Keratinocyte (primary cell): ENCODE results near the gene KCNJ9. TPM values are rescaled to one million over a fixed set of nuclear protein-coding genes. Genes with fewer than 3 reads are reported as not detected.

Source experiments
- DNase-seq: peaks from one replicate; pipeline ENCODE4 v3.0.0-alpha.2; 2011; ENCODE audit warnings: low read depth, missing footprints, low spot score
- FAIRE-seq: peaks from 2 replicates; lab custom pipeline; 2011; peaks lifted over from hg19 to GRCh38; lab: Jason Lieb, UNC
- H2AFZ ChIP-seq: 2 replicates; pipeline ENCODE4 v1.6.0; 2012; ENCODE audit warnings: low read length, control low read depth, inconsistent platforms; ENCODE audit not compliant: control insufficient read depth
- H3K27ac ChIP-seq: 2 replicates; pipeline ENCODE4 v1.5.1; 2011; ENCODE audit warnings: low read length; ENCODE audit not compliant: control insufficient read depth, insufficient read depth
- H3K27me3 ChIP-seq: 3 replicates; pipeline ENCODE4 v1.6.0; 2011; ENCODE audit warnings: low read length; ENCODE audit not compliant: control insufficient read depth, insufficient read depth; ENCODE audit errors: extremely low read depth
- H3K36me3 ChIP-seq, 2 experiments: 2 replicates in 1 of 2; 3 replicates in 1 of 2; pipeline ENCODE4 v1.5.1; 2011; ENCODE audit warnings: low read length in 2 of 2, mild to moderate bottlenecking in 1 of 2; ENCODE audit not compliant: control insufficient read depth in 2 of 2, insufficient read depth in 2 of 2; ENCODE audit errors: extremely low read depth in 1 of 2
- H3K4me1 ChIP-seq: 3 replicates; pipeline ENCODE4 v1.5.1; 2011; ENCODE audit warnings: low read length; ENCODE audit not compliant: control insufficient read depth, insufficient read depth; ENCODE audit errors: extremely low read depth
- H3K4me2 ChIP-seq: 3 replicates; pipeline ENCODE4 v1.6.0; 2011; ENCODE audit warnings: low read depth, low read length; ENCODE audit not compliant: control insufficient read depth, insufficient read depth; ENCODE audit errors: extremely low read depth
- H3K4me3 ChIP-seq, 3 experiments: fragments of 200-600 bp in 1 of 3; sonication (generic) in 1 of 3; 2 replicates in 2 of 3; 3 replicates in 1 of 3; pipeline ENCODE4 v1.5.1; 2011 to 2016; ENCODE audit warnings: low read length in 3 of 3, mild to moderate bottlenecking in 3 of 3, control low read depth in 2 of 3, inconsistent platforms in 1 of 3, low read depth in 1 of 3, mixed read lengths in 1 of 3, mixed run types in 1 of 3, moderate library complexity in 1 of 3; ENCODE audit not compliant: control insufficient read depth in 2 of 3, insufficient read depth in 2 of 3; ENCODE audit errors: extremely low read depth in 1 of 3
- H3K79me2 ChIP-seq: 2 replicates; pipeline ENCODE4 v1.6.0; 2012; ENCODE audit warnings: low read length; ENCODE audit not compliant: control insufficient read depth, insufficient read depth
- H3K9ac ChIP-seq: 3 replicates; pipeline ENCODE4 v1.6.0; 2011; ENCODE audit warnings: low read length; ENCODE audit not compliant: control insufficient read depth, insufficient read depth; ENCODE audit errors: extremely low read depth
- H3K9me1 ChIP-seq: 3 replicates; pipeline ENCODE4 v1.6.0; 2011; ENCODE audit warnings: low read length; ENCODE audit not compliant: control insufficient read depth, insufficient read depth; ENCODE audit errors: extremely low read depth
- H3K9me3 ChIP-seq: 2 replicates; pipeline ENCODE4 v1.5.1; 2012; ENCODE audit warnings: low read depth, low read length; ENCODE audit not compliant: control insufficient read depth
- H4K20me1 ChIP-seq: 3 replicates; pipeline ENCODE4 v1.6.0; 2011; ENCODE audit warnings: low read length; ENCODE audit not compliant: control insufficient read depth, insufficient read depth; ENCODE audit errors: extremely low read depth
- CTCF ChIP-seq, 3 experiments: IDR thresholded peaks in 1 of 3; conservative IDR thresholded peaks in 1 of 3; optimal IDR thresholded peaks in 1 of 3; 2 replicates in 2 of 3; 3 replicates in 1 of 3; pipeline versions ENCODE3 to v1.5.1; 2011; ENCODE audit warnings: low read length in 3 of 3, mild to moderate bottlenecking in 3 of 3, moderate library complexity in 2 of 3, control low read depth in 1 of 3, inconsistent platforms in 1 of 3; ENCODE audit not compliant: insufficient read depth in 2 of 3; ENCODE audit errors: extremely low read depth in 1 of 3
- EZH2 ChIP-seq: IDR thresholded peaks from one replicate; pipeline ENCODE4 v1.6.1; 2012; ENCODE audit warnings: inconsistent platforms, mild to moderate bottlenecking, low read length, moderate library complexity
- dilution Hi-C: fragments of 300-500 bp; cut with MboI; formaldehyde crosslinking; loops from one replicate; pipeline ENCODE4 v1.7.0; 2020; ENCODE audit warnings: low sequenced_read_pairs; ENCODE audit not compliant: extremely low pct_ligation_motif_present
- polyA plus RNA-seq, 5 experiments: library from polyadenylated mRNA; depleted of rRNA in 3 of 5; stranded (reverse) in 3 of 5; stranded (forward) in 1 of 5; unstranded in 1 of 5; fragments of >200 nt; gene quantifications; 1 replicate in 1 of 5; 2 replicates in 3 of 5; 3 replicates in 1 of 5; pipeline versions ENCODE4 v1.2.1 to v1.2.3, GENCODE V29; 2011 to 2012; ENCODE audit warnings: missing spikeins in 2 of 5, low read depth in 1 of 5, low replicate concordance in 1 of 5

KCNJ9 gene
- polyA plus RNA-seq, 1 donor (not counting 4 experiments of a cell fraction or from before 2014, with no cell fraction given) = not detected

GRCh38 chr1:160112357-160112756 lies 31.0 kb downstream of the KCNJ9 start:
- dilution Hi-C loops = no loop called here
- H3K9ac ChIP-seq = no peak overlapping the region
- FAIRE-seq = peak; percentile 70

GRCh38 chr1:160113407-160113806 lies 32.1 kb downstream of the KCNJ9 start:
- no peak overlapping the region for H3K4me3 ChIP-seq
- no peaks in the 10 kb centered on the region for H3K9me3 ChIP-seq
- H3K9ac ChIP-seq = no peak overlapping the region
- H4K20me1 ChIP-seq = no peaks in the 10 kb centered on the region
- H2AFZ ChIP-seq = no peak overlapping the region
- H3K27me3 ChIP-seq = no peaks in the 10 kb centered on the region
- H3K4me1 ChIP-seq = peaks cover 16% of the 10 kb centered on the region
- H3K4me2 ChIP-seq = no peak overlapping the region
- dilution Hi-C loops = no loop called here
- FAIRE-seq (no peak), DNase-seq (no peak)
- no peak overlapping the region for H3K27ac ChIP-seq
- no peaks in the 10 kb centered on the region for H3K79me2 ChIP-seq
- H3K36me3 ChIP-seq = no peaks in the 10 kb centered on the region
- no peaks in the 10 kb centered on the region for H3K9me1 ChIP-seq
- peak in 1 of 3 experiments; percentile 13 for TF ChIP-seq CTCF (optimal IDR thresholded peaks at IDR 0.05 in 1 of 3, IDR thresholded peaks at IDR 0.05 in 1 of 3, conservative IDR thresholded peaks at IDR 0.05 in 1 of 3; ENCODE audit: extremely low read depth in 1 of 3, insufficient read depth in 2 of 3, low read length in 3 of 3)
- no peak for TF ChIP-seq EZH2

More at GRCh38 chr1:160112357-160112756, 31.0 kb downstream of the KCNJ9 start:
- H3K27me3 ChIP-seq = no peaks in the 10 kb centered on the region
- no peak overlapping the region for H3K4me3 ChIP-seq
- H3K9me3 ChIP-seq = no peaks in the 10 kb centered on the region
- no peaks in the 10 kb centered on the region for H3K9me1 ChIP-seq
- no peak overlapping the region for H3K27ac ChIP-seq
- no peak overlapping the region for H3K4me2 ChIP-seq
- H2AFZ ChIP-seq = no peak overlapping the region
- TF ChIP-seq EZH2 = no peak
- no peak for TF ChIP-seq CTCF (optimal IDR thresholded peaks at IDR 0.05 in 1 of 3, IDR thresholded peaks at IDR 0.05 in 1 of 3, conservative IDR thresholded peaks at IDR 0.05 in 1 of 3; ENCODE audit: extremely low read depth in 1 of 3, insufficient read depth in 2 of 3, low read length in 3 of 3)
- no peaks in the 10 kb centered on the region for H4K20me1 ChIP-seq
- H3K4me1 ChIP-seq = peaks cover 12% of the 10 kb centered on the region
- H3K36me3 ChIP-seq = no peaks in the 10 kb centered on the region
- H3K79me2 ChIP-seq = no peaks in the 10 kb centered on the region
- no peak for DNase-seq
